Upper lobe of left lung (tissue), 4 donors: ENCODE measurements around the gene PLXNA1.

Experiments used
- CTCF ChIP-seq, 6 experiments: fragments of 450-650 bp in 4 of 6; fragments of 200-600 bp in 2 of 6; sonication (generic) in 2 of 6; IDR thresholded peaks; one replicate each; pipeline ENCODE4 v1.5.1; 2016 to 2019; ENCODE audit warnings: antibody characterized with exemption in 6 of 6
- EP300 ChIP-seq, 4 donors: sonication (generic); formaldehyde crosslinking; IDR thresholded peaks; one replicate each; pipeline ENCODE4 v1.5.1; 2017; ENCODE audit warnings: antibody characterized with exemption in 4 of 4, control low read depth in 2 of 4
- POLR2A ChIP-seq, 4 donors: fragments of 450-650 bp; IDR thresholded peaks; one replicate each; pipeline ENCODE4 v1.5.1; 2016 to 2017; ENCODE audit warnings: antibody characterized with exemption in 4 of 4, mild to moderate bottlenecking in 2 of 4
- POLR2AphosphoS5 ChIP-seq, 2 donors: sonication (generic); formaldehyde crosslinking; IDR thresholded peaks; one replicate each; pipeline ENCODE4 v1.5.1; 2017; ENCODE audit warnings: antibody characterized with exemption in 2 of 2

GRCh38 chr3:126944089-126944965 is 38.6 kb upstream of the PLXNA1 start:
- TF ChIP-seq CTCF (IDR thresholded peaks at IDR 0.05) (no peak), POLR2A (IDR thresholded peaks at IDR 0.05) (no peak), POLR2AphosphoS5 (IDR thresholded peaks at IDR 0.05) (no peak), EP300 (IDR thresholded peaks at IDR 0.05) (no peak)
